GM19463 (cell line): ENCODE data around the gene MGST3.
"Not testable (repeated sequence)": the region's sequence is repeated elsewhere in the genome, so short reads cannot be mapped to it uniquely, and the experiment has no call there.

Experiments
- ATAC-seq: cut with Tn5 transposase; IDR thresholded peaks from one replicate; pipeline ENCODE4 v1.9.1; 2021; ENCODE audit warnings: mild to moderate bottlenecking, moderate library complexity; ENCODE audit not compliant: unreplicated experiment

MGST3 gene

DNA sequence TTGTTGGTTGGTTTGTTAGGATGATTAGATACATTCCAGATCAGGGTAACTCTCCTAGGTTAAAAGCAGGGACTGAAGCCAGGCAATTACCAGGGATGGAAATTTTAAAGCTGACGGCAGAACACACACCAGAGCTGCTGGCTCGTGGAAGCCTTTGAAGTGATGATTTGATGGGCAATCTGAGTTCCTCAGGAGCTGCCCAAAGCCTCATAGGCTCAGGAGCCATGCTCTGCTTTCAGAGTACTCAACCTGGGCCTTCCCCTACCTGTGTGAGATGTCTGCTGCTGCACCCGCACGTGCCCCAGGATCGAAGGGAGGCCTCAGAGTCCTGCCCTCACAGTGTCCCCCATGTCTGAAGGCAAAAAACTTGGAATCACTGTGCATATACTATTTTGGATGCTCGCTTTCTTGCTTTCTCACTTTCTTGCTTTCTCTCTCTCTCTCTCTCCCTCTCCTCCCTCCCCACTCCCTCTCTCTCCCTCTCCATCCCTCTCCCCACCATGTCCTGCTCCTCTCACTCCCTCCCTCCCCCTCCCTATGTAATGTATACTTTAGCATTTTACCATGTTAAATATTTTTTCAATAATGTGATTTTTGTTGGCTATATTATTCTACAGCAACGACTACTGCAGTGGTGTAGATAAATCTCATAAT, 18.0 kb downstream of the MGST3 start:
- ATAC-seq, result no peak

- no peak for ATAC-seq
Measured at GRCh38 chr1:165650981-165651625, 20.1 kb downstream of the MGST3 start.

DNA sequence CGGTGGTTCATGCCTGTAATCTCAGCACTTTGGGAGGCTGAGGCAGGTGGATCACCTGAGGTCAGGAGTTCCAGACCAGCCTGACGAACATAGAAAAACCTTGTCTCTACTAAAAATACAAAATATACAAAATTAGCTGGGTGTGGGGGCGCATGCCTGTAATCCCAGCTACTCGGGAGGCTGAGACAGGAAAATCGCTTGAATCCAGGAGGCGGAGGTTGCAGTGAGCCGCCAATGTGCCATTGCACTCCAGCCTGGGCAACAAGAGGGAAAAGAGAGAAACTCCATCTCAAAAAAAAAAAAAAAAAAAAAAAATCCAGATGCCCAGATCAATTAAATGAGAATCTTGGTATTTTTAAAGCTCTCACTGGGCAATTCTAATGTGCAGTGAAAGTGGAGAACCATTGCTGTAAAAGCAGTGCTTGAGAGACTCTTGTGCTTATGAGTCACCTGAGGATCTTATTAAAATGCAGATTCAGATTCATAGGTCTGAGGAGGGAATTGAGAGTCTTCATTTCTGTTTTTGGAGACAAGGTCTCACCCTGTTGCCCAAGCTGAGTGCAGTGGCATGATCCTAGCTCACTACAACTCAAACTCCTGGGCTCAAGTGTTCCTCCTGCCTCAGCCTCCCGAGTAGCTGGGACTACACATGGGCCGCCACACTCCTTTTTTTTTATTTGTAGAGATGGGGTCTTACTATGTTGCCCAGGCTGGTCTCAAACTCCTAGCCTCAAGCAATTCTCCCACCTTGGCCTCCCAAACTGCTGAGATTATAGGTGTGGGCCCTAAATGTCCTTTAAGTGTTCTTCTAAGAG, 27.9 kb downstream of the MGST3 start:
- not testable (repeated sequence) for ATAC-seq

DNA sequence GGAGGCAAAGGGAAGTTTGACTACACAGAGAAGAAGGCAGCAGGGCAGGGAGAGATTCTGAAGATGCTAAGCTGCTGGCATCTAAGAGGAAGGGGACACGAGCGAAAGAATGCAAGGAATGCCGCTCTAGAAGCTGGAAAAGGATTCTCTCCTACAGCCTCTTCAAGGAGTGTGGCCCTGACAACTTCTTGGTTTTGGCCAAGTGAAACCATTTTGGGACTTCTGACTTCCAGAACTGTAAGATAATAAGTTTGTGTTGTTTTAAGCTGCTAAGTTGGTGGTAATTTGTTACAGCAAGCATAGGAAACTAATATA, 28.5 kb downstream of the MGST3 start:
- ATAC-seq, result no peak

DNA sequence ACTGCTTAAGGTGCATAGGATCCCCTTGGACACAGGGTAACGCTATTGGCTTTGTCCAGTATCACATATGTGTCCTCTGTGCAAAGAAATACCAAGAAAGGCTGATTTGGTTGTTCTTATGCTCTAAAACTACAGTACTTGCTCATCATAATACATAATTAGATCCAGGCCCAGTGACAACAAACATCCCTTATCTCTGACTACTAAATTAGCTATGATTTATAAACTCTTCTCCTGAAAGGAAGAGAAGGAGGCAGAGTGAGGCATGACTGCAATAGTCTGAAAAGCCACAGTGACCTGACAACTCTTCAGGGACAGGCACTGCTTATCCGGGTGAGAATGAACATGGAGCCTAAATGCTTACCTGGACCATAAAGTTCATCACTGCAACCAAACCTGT, 30.7 kb downstream of the MGST3 start:
- ATAC-seq, result no peak

GRCh38 chr1:165662186-165662585, 31.2 kb downstream of the MGST3 start:
- ATAC-seq, result no peak

DNA sequence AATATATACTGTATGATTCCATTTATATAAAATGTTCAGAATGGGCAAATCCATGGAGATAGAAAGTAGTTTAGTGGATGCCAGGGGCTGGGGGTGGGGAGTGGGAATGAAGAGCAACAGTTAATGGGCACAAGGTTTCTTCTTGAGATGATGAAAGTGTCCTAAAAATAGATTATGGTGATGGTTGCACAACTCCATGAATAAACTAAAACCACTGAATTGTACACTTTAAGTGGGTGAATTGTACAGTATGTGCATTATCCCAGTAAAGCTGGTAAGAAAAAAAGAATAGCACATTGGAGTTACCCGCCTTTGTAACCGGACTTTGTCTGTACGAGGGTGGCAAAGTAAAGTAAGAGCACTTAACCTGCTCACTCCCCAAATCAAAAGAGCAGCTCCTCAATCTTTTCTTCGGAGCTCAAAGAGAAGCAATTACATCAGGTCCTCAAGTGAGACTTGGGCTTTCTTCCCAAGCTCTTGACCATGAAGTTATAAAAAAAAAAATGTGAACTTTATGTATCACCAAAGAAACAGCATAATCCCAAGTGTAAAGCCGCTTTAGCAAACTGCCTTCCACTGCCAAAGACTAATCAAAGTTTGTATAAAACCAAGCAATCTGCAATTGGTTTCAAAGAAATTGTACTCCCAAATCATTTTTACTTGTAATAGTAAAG, 35.3 kb downstream of the MGST3 start:
- no peak for ATAC-seq

- no peak for ATAC-seq
Measured at GRCh38 chr1:165668184-165668583, 37.1 kb downstream of the MGST3 start.

DNA sequence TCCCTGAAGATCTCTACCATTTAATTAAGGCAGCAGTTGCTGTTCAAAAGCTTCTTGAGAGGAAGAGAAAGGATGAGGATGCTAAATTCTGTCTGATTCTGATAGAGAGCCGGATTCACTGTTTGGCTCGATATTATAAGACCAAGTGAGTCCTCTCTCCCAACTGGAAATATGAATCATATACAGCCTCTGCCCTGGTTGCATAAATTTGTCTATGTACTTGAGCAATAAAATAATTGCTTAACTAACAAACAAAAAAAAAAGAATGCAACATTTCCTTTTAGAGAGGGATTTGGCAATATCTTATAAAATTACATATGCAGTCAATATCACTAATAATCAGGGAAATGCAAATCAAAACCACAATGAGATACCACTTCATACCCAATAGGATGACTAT, 40.5 kb downstream of the MGST3 start:
- no peak for ATAC-seq

- ATAC-seq, result no peak
Measured at GRCh38 chr1:165674599-165674998, 43.6 kb downstream of the MGST3 start.

- no peak for ATAC-seq
Measured at GRCh38 chr1:165675794-165676193, 44.8 kb downstream of the MGST3 start.

GRCh38 chr1:165678509-165678908, 47.5 kb downstream of the MGST3 start:
- no peak for ATAC-seq

DNA sequence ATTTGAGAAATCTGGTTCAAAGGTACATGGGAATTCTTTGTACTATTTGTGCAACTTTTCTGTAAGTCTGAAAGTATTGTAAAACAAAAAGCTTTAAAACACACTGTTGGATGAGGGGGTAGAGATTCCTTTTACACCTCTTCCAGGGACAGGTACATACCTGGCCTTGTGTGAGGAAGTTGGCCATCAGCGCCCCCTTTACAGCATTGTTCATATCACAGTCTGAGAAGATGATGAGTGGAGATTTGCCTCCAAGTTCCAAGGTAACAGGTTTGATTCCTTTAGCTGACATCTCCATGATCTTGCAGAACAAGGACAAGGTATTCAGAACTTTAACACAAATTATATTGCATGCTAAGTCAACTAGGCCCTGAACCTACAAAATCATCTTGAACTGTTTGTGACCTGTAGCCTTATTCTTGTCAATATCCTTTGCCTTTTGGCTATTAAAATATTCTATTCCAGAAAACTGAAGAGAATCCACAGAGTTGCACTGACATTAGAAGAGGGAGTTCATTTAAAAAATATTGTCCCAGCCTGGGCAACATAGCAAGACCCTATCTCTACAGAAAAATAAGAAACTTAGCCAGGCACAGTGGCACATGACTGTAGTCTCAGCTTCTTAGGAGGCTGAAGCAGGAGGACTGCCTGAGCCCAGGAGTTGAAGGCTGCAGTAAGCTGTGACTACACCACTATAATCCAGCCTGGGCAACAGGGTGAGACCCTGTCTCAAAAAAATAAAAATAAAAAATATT, 48.4 kb downstream of the MGST3 start:
- ATAC-seq, result no peak

DNA sequence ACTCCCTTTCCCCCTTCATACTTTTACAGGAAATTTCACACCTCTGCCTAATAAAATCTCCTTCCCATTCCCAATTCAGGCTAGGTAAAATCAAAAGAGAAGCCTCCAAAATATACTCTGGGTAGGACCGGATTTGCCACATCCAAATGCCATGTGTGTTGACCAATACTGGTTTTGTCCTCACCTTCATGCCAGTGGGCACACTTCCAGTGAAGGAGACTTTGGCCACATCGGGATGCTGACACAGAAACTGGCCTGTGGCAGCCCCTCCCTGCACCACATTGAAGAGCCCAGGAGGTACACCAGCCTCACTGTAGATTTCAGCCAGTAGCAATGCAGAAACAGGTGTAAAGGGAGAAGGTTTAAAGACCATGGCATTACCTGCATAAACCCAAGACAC, 49.3 kb downstream of the MGST3 start:
- ATAC-seq, result no peak

GRCh38 chr1:165680773-165681172, 49.7 kb downstream of the MGST3 start:
- ATAC-seq, result not testable (repeated sequence)

- no peak for ATAC-seq
Measured at GRCh38 chr1:165683848-165684485, 52.9 kb downstream of the MGST3 start.

- ATAC-seq, result peak; percentile 59
Measured at GRCh38 chr1:165686121-165686970, 55.3 kb downstream of the MGST3 start.

DNA sequence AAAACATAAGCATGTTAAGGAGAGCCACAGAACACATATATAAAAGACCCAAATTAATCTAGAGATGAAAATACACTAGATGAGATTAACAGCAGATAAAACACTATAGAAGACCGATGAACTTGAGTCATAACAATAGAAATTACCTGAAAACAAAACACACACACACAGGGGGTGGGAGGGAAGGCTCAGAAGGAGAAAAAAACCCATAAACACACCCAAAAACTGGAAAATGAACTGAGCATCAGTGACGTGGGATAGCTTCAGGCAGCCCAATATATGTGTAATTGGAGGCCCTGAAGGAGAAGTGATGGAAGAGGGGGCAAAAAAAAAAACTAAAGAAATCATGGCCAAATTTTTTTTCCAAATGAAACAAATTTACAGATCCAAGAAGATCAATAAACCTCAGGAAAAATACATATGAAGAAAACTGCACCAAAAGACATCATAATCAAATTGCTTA, 56.0 kb downstream of the MGST3 start:
- peak; percentile 18 for ATAC-seq

DNA sequence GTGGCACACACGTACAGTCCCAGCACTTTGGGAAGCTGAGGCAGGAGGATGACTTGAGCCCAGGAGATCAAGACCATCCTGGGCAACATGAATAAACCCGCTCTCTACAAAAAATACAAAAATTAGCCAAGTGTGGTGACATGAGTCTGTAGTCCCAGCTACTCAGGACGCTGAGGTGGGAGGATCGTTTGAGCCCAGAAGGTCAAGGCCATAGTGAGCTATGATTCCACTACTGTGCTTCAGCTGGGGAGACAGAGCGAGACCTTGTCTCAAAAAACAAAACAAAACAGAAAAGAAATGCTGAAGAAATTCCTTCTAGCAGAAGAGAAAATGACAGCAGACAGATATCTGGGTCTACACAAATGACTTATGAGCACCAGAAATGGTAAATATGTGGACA, 57.0 kb downstream of the MGST3 start:
- no peak for ATAC-seq
